ENCODE data around the gene UNK.

Gene UNK

GRCh38 chr17:75784473-75785015 lies at the start of gene UNK:
Gene UNK (plus strand): TSS chr17:75784806. CDS start chr17:75784881, 75 bp downstream.
- DNase-seq (ENCODE audit: low read depth in 2 of 2): peak; percentile 89 to 92

GRCh38 chr17:75736173-75736835 lies 48.3 kb upstream of the UNK start:
- DNase-seq (ENCODE audit: low read depth in 2 of 2): no peak

GRCh38 chr17:75737133-75737962 lies 47.3 kb upstream of the UNK start:
- no peak for DNase-seq (ENCODE audit: low read depth in 2 of 2)

- DNase-seq (ENCODE audit: low read depth in 2 of 2): no peak
Observed at GRCh38 chr17:75738218-75738802, 46.3 kb upstream of the UNK start.

- no peak for DNase-seq (ENCODE audit: low read depth in 2 of 2)
Observed at GRCh38 chr17:75739174-75739573, 45.4 kb upstream of the UNK start.

DNA sequence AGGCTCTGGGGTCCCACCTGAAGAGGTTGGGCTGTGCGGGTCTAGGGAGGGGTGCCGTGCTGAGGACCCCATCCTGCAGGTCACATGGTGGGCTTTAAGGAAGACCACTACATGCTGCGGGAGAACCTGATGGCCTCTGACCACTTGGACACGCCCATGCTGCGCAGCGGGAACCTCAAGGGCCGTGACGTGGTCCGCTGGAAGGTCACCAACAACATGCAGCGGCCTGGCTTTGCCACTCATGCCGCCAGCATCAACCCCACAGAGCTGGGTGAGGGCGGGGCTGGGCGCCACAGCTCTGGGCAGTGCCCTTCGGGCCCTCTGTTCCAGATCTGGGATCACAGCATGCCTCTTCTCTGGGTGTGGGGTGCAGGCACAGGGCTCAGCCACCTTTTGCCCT lies 44.8 kb upstream of the UNK start:
- DNase-seq (ENCODE audit: low read depth in 2 of 2): no peak

GRCh38 chr17:75740215-75740614 lies 44.4 kb upstream of the UNK start:
- DNase-seq (ENCODE audit: low read depth in 2 of 2): no peak

DNA sequence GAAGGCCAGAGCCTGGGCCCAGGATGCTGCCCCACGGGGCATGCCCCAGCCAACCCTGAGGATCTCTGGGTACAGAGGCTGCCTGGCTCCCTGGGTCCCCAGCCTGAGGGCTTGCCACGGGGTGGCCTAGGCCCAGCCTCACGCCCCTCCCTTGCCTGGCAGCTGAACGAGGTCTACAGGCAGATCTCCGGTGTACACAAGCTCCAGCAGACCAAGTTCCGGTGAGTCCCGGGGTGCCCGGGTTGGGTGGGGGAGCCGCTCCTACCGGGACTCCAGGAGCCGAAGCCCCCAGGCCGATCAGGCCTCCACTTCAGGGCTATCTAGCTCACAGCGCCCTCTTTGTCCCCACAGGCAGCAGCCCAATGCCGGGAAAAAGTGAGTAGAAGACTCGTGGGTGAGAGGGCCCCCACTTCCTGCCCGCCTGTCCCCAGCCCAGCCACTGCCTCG lies 44.0 kb upstream of the UNK start:
- DNase-seq (ENCODE audit: low read depth in 2 of 2): no peak

DNA sequence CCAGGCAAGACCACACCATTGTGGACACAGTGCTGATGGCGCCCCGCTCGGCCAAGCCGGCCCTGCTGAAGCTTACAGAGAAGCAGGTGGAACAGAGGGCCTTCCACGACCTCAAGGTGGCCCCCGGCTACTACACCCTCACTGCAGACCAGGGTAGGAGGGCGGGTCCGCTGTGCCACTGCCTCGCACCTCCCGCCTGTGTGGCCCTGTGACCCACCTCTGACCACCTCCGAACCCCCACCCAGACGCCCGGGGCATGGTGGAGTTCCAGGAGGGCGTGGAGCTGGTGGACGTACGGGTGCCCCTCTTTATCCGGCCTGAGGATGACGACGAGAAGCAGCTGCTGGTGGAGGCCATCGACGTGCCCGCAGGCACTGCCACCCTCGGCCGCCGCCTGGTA lies 42.3 kb upstream of the UNK start:
- DNase-seq (ENCODE audit: low read depth in 2 of 2): no peak

- DNase-seq (ENCODE audit: low read depth in 2 of 2): no peak
Observed at GRCh38 chr17:75743625-75744206, 40.9 kb upstream of the UNK start.

DNA sequence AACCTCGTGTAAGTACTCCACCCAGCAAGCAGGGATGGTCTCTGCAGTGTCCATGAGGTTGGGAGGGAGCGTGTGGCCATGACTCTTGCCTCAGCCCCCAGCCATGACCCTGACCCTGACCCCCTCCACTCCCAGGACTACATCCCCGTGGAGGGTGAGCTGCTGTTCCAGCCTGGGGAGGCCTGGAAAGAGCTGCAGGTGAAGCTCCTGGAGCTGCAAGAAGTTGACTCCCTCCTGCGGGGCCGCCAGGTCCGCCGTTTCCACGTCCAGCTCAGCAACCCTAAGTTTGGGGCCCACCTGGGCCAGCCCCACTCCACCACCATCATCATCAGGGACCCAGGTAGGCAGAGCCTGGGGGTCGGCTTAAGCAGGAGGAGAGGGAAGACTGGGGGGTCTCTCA lies 35.9 kb upstream of the UNK start:
- DNase-seq (ENCODE audit: low read depth in 2 of 2): no peak

DNA sequence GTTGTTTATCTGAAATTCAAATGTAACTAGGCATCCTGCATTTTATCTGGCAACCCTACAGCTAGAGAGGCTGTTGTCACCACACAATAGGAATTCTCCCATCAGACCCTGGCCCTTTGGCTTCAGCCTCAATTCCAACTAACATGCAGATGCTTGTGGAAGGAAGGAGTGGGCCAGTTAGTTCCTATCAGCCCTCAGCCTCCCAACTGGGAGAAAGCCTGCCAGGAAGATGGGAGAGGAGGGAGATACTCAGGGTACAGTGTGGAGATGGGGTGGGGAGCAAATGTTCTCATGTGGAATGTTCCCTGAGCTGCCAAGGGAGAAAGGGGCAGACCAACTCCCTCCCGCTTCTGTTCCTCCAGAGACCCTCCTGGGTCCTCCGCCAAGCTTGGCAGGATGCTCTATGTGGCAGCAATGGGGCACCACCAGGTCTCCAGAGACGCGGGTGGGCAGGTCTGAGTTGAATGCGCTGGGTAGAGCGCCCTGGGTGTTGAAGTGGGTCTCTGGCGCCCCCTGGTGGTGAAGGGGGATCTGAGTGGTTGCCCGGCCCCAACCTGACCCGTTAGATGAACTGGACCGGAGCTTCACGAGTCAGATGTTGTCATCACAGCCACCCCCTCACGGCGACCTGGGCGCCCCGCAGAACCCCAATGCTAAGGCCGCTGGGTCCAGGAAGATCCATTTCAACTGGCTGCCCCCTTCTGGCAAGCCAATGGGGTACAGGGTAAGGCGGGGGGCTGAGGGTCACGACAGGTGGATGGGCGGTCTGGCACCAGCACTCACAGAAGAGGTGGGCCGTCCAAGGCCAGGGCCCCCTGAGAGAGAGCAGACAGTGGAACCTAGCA lies 34.8 kb upstream of the UNK start:
- DNase-seq (ENCODE audit: low read depth in 2 of 2): peak; percentile 75 to 89

DNA sequence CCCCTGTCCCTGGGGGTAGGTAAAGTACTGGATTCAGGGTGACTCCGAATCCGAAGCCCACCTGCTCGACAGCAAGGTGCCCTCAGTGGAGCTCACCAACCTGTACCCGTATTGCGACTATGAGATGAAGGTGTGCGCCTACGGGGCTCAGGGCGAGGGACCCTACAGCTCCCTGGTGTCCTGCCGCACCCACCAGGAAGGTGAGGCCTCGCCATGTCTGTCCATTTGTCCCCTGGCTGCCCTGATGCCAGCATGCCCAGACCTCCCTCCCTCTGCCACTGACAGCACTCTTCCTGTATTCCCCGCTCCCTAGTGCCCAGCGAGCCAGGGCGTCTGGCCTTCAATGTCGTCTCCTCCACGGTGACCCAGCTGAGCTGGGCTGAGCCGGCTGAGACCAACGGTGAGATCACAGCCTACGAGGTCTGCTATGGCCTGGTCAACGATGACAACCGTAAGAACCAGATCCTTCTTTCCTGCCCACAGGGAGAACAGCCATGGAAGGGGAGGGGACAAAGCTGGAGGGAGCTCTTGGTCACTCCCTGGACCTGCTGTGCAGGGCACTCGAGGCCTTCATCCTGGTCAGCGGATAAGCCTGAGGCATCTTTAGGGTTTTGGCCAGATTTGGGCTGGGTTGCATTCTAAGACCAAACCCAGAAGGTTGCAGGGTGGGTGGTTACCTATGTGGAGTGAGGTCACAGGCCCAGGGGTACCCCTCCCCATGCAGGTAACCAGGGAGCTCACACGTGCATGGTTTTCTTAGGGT lies 33.8 kb upstream of the UNK start:
- DNase-seq (ENCODE audit: low read depth in 2 of 2): no peak

DNA sequence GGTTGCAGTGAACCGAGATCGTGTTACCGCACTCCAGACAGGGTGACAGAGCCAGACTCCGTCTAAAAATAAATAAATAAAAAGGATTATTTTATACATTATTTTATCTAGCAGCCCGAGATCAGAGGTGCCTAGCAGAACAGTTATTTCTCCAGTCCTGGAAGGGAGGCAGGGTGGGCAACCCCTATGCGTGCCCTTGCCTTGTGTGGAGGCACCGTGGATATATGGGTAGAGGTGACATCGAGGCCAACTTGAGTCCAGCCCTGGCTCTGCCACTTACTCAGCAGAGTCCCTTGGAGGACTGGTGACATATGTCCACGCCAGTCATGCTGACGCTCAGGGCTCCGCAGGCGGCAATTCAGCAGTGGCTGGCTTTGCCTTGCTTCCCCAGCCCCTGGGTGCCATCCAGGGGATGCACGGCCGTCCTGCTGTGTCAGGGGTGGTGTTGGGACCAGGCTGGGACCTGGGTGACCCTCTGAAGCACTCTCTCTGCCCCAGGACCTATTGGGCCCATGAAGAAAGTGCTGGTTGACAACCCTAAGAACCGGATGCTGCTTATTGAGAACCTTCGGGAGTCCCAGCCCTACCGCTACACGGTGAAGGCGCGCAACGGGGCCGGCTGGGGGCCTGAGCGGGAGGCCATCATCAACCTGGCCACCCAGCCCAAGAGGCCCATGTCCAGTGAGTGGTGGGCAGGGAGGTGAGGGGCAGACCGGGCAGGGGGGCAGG lies 32.8 kb upstream of the UNK start:
- no peak for DNase-seq (ENCODE audit: low read depth in 2 of 2)

DNA sequence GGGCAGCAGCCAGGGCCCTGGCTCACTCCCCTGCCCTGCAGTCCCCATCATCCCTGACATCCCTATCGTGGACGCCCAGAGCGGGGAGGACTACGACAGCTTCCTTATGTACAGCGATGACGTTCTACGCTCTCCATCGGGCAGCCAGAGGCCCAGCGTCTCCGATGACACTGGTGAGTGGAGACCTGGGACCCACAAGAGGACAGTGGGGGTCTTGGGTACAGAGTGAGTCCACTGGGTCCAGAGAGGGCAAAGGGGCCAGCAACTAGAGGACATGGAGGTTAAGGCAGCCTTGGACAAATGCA lies 32.2 kb upstream of the UNK start:
- no peak for DNase-seq (ENCODE audit: low read depth in 2 of 2)

DNA sequence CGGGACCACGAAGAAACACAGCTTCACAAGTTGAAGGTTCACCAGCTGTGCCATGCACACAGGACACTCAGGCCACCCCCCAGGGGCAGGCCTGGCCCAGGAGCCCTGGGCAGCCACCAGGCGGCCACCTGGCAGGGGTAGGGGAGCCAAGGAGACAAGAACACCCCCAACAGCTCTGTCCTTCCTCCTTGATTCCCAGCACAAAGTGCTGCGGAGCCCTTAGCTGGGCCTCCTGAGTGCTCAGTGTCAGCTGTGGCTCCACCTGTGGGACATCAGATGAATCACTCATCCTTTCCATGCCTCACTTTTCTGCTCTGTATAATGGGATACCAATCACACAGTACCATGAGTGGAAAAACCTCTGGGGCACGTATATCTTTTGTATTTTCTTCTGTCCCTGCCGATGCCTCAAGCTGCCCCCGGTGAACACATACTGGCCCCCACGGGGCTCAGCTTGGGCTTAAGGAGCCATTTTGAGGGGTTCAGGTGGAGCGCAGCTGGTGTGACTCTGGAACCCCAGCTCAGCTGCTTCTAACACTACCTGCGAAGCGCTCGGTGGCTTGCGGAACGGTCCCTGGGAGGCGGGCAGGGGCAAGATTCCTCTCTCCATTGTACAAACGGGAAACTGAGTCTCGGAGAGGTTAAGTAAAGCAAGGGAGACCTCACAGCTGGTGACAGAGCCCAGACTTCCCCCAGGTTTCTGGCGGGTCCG lies 31.6 kb upstream of the UNK start:
- no peak for DNase-seq (ENCODE audit: low read depth in 2 of 2)

- peak; percentile 44 to 62 for DNase-seq (ENCODE audit: low read depth in 2 of 2)
Observed at GRCh38 chr17:75753514-75754377, 30.9 kb upstream of the UNK start.

Data from stimulated activated CD4-positive, alpha-beta T cell treated with anti-CD3 and anti-CD28 coated beads, Interleukin-12 subunit alpha, Interleukin-12 subunit beta, amount 100 ng/mL, for 24 hours (primary cell).